Liver (tissue), 9 donors: ENCODE data around the gene NDUFA3. TPM values are rescaled to one million over a fixed set of nuclear protein-coding genes. Genes with fewer than 3 reads are reported as not detected.

ENCODE experiments used
- DNase-seq: peaks from one replicate; pipeline ENCODE4 v3.0.0-alpha.2; 2017; ENCODE audit warnings: low spot score
- H3K27ac ChIP-seq, 2 donors: one replicate each; pipeline ENCODE4 v1.7.0; 2013; ENCODE audit warnings: inconsistent platforms in 2 of 2, low read length in 2 of 2, control low read depth in 1 of 2, low read depth in 1 of 2, mild to moderate bottlenecking in 1 of 2
- H3K27me3 ChIP-seq, 4 donors: one replicate each; pipeline versions ENCODE4 v1.6.1 to v1.7.0; 2013; ENCODE audit warnings: low read length in 3 of 4, inconsistent platforms in 1 of 4, mild to moderate bottlenecking in 1 of 4, moderate library complexity in 1 of 4; ENCODE audit not compliant: control insufficient read depth in 4 of 4, insufficient read depth in 4 of 4
- H3K36me3 ChIP-seq, 4 donors: one replicate each; pipeline versions ENCODE4 v1.6.1 to v1.7.0; 2013; ENCODE audit warnings: low read length in 3 of 4, mild to moderate bottlenecking in 3 of 4, low read depth in 1 of 4, moderate library complexity in 1 of 4; ENCODE audit not compliant: control insufficient read depth in 4 of 4, insufficient read depth in 3 of 4
- H3K4me1 ChIP-seq, 4 donors: one replicate each; pipeline versions ENCODE4 v1.6.1 to v1.7.0; 2013; ENCODE audit warnings: low read length in 3 of 4, mild to moderate bottlenecking in 3 of 4, moderate library complexity in 1 of 4; ENCODE audit not compliant: control insufficient read depth in 4 of 4, insufficient read depth in 4 of 4
- H3K4me3 ChIP-seq, 3 donors: one replicate each; pipeline versions ENCODE4 v1.6.1 to v1.7.0; 2013; ENCODE audit warnings: low read length in 3 of 3, control low read depth in 1 of 3, low read depth in 1 of 3, mild to moderate bottlenecking in 1 of 3
- H3K9ac ChIP-seq, 2 donors: one replicate each; pipeline ENCODE4 v1.7.0; 2013; ENCODE audit warnings: low read length in 2 of 2, mild to moderate bottlenecking in 2 of 2, moderate library complexity in 2 of 2, control low read depth in 1 of 2, low read depth in 1 of 2
- H3K9me3 ChIP-seq, 4 donors: one replicate each; pipeline versions ENCODE4 v1.6.1 to v1.7.0; 2013; ENCODE audit warnings: low read length in 3 of 4; ENCODE audit not compliant: control insufficient read depth in 4 of 4
- FOXA2 ChIP-seq: IDR thresholded peaks from 2 replicates; pipeline ENCODE4 v1.6.1; 2016; ENCODE audit warnings: antibody characterized with exemption
- GABPA ChIP-seq, 2 donors: IDR thresholded peaks in 1 of 2; conservative IDR thresholded peaks in 1 of 2; 2 replicates each; pipeline ENCODE4 v1.6.1; 2016; ENCODE audit warnings: antibody characterized with exemption in 2 of 2, mild to moderate bottlenecking in 1 of 2, moderate library complexity in 1 of 2
- JUND ChIP-seq, 2 donors: IDR thresholded peaks; 2 replicates each; pipeline ENCODE4 v1.6.1; 2016; ENCODE audit warnings: antibody characterized with exemption in 2 of 2
- MAX ChIP-seq: IDR thresholded peaks from 2 replicates; pipeline ENCODE4 v1.6.1; 2016; ENCODE audit warnings: antibody characterized with exemption
- NR2F2 ChIP-seq: IDR thresholded peaks from 2 replicates; pipeline ENCODE4 v1.6.1; 2016; ENCODE audit warnings: antibody characterized with exemption
- RAD21 ChIP-seq, 2 donors: IDR thresholded peaks; 2 replicates each; pipeline ENCODE4 v1.6.1; 2016; ENCODE audit warnings: antibody characterized with exemption in 2 of 2, mild to moderate bottlenecking in 2 of 2
- TAF1 ChIP-seq: conservative IDR thresholded peaks from 2 replicates; pipeline ENCODE4 v1.6.1; 2016; ENCODE audit warnings: antibody characterized with exemption, mild to moderate bottlenecking
- WGBS: extraction: QIAGEN DNeasy Blood & Tissue Kit; methylation state at CpG from one replicate; pipeline ENCODE4 v1.1.7; 2013; 5-methylcytosine and 5-hydroxymethylcytosine counted together
- polyA plus RNA-seq, 2 donors: library from polyadenylated mRNA; stranded (reverse) in 1 of 2; unstranded in 1 of 2; fragments of 200-250 nt in 1 of 2; fragments of >200 nt in 1 of 2; fragmentation: Nextera tagmentation in 1 of 2; extraction: Ambion mirVana in 1 of 2; gene quantifications; one replicate each; pipeline versions ENCODE4 v1.2.1 to v1.2.3, GENCODE V29; 2013 to 2015
- total RNA-seq, 2 donors: library from RNA; depleted of rRNA; stranded (reverse); fragments of >200 nt; gene quantifications; one replicate each; pipeline ENCODE4 v1.2.3, GENCODE V29; 2014
- TF ChIP-seq, protein P1 (sequence below): IDR thresholded peaks from 2 replicates; pipeline ENCODE4 v1.6.1; 2016; ENCODE audit warnings: antibody characterized with exemption, mild to moderate bottlenecking
- TF ChIP-seq, protein P2 (sequence below): fragments of 150-350 bp; IDR thresholded peaks from 2 replicates; pipeline ENCODE4 v1.5.1; 2017; ENCODE audit warnings: improper control_type of control experiment, low read depth, low read length; ENCODE audit not compliant: missing input control
- donor health status: healthy.
- donor health status: healthy.
- donor health status: healthy.
- donor health status: healthy.
- donor health status: healthy.

Gene NDUFA3
- total and polyA plus RNA-seq, 4 donors, result 5.9 to 343 (median 68.5) TPM

DNA sequence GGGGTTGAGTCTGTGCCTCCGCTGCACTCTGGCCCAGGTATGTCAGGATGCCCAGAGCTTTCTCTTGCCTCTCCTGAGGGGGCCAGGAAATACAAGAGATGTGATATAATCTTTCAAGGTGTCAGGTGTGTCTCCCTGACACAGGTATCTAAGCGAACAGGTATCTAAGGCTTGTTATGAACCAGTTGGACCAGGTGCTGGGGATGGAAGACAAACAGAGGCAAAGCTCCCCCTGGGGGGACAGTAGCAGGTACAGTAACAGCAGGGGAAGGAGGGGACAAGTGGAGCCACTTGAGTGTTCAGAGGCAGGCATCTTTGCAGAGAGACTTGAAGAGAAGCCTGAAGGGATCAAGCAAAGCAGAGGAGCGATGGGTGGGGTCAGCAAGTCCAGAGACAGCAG, 54.3 kb downstream of the NDUFA3 start:
- peaks cover 1 to 29% (median 24%) of the 10 kb centered on the region in 4 donors for H3K4me1 ChIP-seq
- H3K27ac ChIP-seq, result no peak overlapping the region
- 97% methylated on average over 3 of the region's 3 CpGs for WGBS
- no peak for DNase-seq
- TF ChIP-seq MAX (no peak), JUND (IDR thresholded peaks at IDR 0.05) (no peak), GABPA (IDR thresholded peaks at IDR 0.05 in 1 of 2, conservative IDR thresholded peaks at IDR 0.05 in 1 of 2) (no peak), NR2F2 (no peak), FOXA2 (no peak), TAF1 (no peak), RAD21 (IDR thresholded peaks at IDR 0.05) (no peak)
- TF ChIP-seq, protein P1, sequence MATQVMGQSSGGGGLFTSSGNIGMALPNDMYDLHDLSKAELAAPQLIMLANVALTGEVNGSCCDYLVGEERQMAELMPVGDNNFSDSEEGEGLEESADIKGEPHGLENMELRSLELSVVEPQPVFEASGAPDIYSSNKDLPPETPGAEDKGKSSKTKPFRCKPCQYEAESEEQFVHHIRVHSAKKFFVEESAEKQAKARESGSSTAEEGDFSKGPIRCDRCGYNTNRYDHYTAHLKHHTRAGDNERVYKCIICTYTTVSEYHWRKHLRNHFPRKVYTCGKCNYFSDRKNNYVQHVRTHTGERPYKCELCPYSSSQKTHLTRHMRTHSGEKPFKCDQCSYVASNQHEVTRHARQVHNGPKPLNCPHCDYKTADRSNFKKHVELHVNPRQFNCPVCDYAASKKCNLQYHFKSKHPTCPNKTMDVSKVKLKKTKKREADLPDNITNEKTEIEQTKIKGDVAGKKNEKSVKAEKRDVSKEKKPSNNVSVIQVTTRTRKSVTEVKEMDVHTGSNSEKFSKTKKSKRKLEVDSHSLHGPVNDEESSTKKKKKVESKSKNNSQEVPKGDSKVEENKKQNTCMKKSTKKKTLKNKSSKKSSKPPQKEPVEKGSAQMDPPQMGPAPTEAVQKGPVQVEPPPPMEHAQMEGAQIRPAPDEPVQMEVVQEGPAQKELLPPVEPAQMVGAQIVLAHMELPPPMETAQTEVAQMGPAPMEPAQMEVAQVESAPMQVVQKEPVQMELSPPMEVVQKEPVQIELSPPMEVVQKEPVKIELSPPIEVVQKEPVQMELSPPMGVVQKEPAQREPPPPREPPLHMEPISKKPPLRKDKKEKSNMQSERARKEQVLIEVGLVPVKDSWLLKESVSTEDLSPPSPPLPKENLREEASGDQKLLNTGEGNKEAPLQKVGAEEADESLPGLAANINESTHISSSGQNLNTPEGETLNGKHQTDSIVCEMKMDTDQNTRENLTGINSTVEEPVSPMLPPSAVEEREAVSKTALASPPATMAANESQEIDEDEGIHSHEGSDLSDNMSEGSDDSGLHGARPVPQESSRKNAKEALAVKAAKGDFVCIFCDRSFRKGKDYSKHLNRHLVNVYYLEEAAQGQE, result no peak
- TF ChIP-seq, protein P2, sequence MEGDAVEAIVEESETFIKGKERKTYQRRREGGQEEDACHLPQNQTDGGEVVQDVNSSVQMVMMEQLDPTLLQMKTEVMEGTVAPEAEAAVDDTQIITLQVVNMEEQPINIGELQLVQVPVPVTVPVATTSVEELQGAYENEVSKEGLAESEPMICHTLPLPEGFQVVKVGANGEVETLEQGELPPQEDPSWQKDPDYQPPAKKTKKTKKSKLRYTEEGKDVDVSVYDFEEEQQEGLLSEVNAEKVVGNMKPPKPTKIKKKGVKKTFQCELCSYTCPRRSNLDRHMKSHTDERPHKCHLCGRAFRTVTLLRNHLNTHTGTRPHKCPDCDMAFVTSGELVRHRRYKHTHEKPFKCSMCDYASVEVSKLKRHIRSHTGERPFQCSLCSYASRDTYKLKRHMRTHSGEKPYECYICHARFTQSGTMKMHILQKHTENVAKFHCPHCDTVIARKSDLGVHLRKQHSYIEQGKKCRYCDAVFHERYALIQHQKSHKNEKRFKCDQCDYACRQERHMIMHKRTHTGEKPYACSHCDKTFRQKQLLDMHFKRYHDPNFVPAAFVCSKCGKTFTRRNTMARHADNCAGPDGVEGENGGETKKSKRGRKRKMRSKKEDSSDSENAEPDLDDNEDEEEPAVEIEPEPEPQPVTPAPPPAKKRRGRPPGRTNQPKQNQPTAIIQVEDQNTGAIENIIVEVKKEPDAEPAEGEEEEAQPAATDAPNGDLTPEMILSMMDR, result no peak
- H3K27me3 ChIP-seq, result no peaks in the 10 kb centered on the region
- H3K36me3 ChIP-seq, result peaks cover 34 to 57% (median 39%) of the 10 kb centered on the region in 4 donors
- H3K9me3 ChIP-seq, result no peaks in the 10 kb centered on the region
- H3K4me3 ChIP-seq, result no peak overlapping the region
- H3K9ac ChIP-seq, result no peak overlapping the region

Other genes with a start within 250 kb of the NDUFA3 start
- gene MYADM, start 235.0 kb upstream of the NDUFA3 start, total RNA-seq, result 1 to 10 TPM; 2.6 to 4.4 TPM
- gene MYADM, start 235.0 kb upstream of the NDUFA3 start, polyA plus RNA-seq, result 10 to 100 TPM in 1 of 2 donors, 1 to 10 TPM in 1; 8.8 to 28.0 TPM
- gene PRKCG, start 220.7 kb upstream of the NDUFA3 start, total RNA-seq, result under 1 TPM in 1 of 2 donors, not detected in 1; 0.09 TPM
- not detected for gene PRKCG, start 220.7 kb upstream of the NDUFA3 start, polyA plus RNA-seq
- not detected for gene CACNG7, start 193.6 kb upstream of the NDUFA3 start, total RNA-seq
- not detected for gene CACNG7, start 193.6 kb upstream of the NDUFA3 start, polyA plus RNA-seq
- not detected for gene CACNG8, start 139.9 kb upstream of the NDUFA3 start, total RNA-seq
- under 1 TPM in 1 of 2 donors, not detected in 1; under 0.01 TPM for gene CACNG8, start 139.9 kb upstream of the NDUFA3 start, polyA plus RNA-seq
- not detected for gene CACNG6, start 111.2 kb upstream of the NDUFA3 start, total RNA-seq
- gene CACNG6, start 111.2 kb upstream of the NDUFA3 start, polyA plus RNA-seq, result not detected
- gene VSTM1, start 39.0 kb upstream of the NDUFA3 start, total RNA-seq, result 1 to 10 TPM in 1 of 2 donors, not detected in 1; 1.3 TPM
- gene VSTM1, start 39.0 kb upstream of the NDUFA3 start, polyA plus RNA-seq, result under 1 TPM in 1 of 2 donors, not detected in 1; 0.07 TPM
- not detected for gene TARM1, start 21.5 kb upstream of the NDUFA3 start, total RNA-seq
- gene TARM1, start 21.5 kb upstream of the NDUFA3 start, polyA plus RNA-seq, result not detected
- gene OSCAR, start 2.1 kb upstream of the NDUFA3 start, total RNA-seq, result 1 to 10 TPM in 1 of 2 donors, under 1 TPM in 1; 0.65 to 1.0 TPM
- 1 to 10 TPM in 1 of 2 donors, under 1 TPM in 1; 0.60 to 2.0 TPM for gene OSCAR, start 2.1 kb upstream of the NDUFA3 start, polyA plus RNA-seq
- 1 to 10 TPM; 2.4 to 4.9 TPM for gene TFPT, start 12.8 kb downstream of the NDUFA3 start, total RNA-seq
- 1 to 10 TPM; 3.5 to 5.6 TPM for gene TFPT, start 12.8 kb downstream of the NDUFA3 start, polyA plus RNA-seq
- gene PRPF31, start 12.9 kb downstream of the NDUFA3 start, total RNA-seq, result 10 to 100 TPM; 23.8 to 33.0 TPM
- gene PRPF31, start 12.9 kb downstream of the NDUFA3 start, polyA plus RNA-seq, result 10 to 100 TPM; 25.8 to 31.7 TPM
- gene CNOT3, start 34.9 kb downstream of the NDUFA3 start, total RNA-seq, result 10 to 100 TPM in 1 of 2 donors, 1 to 10 TPM in 1; 6.3 to 13.0 TPM
- 10 to 100 TPM in 1 of 2 donors, 1 to 10 TPM in 1; 3.7 to 11.9 TPM for gene CNOT3, start 34.9 kb downstream of the NDUFA3 start, polyA plus RNA-seq
- gene LENG1, start 56.9 kb downstream of the NDUFA3 start, total RNA-seq, result 1 to 10 TPM; 2.6 to 3.0 TPM
- 1 to 10 TPM; 2.8 to 4.4 TPM for gene LENG1, start 56.9 kb downstream of the NDUFA3 start, polyA plus RNA-seq
- gene TMC4, start 70.3 kb downstream of the NDUFA3 start, total RNA-seq, result 1 to 10 TPM in 1 of 2 donors, under 1 TPM in 1; 0.23 to 1.8 TPM
- 1 to 10 TPM in 1 of 2 donors, under 1 TPM in 1; 0.92 to 2.4 TPM for gene TMC4, start 70.3 kb downstream of the NDUFA3 start, polyA plus RNA-seq
- gene MBOAT7, start 86.7 kb downstream of the NDUFA3 start, total RNA-seq, result 10 to 100 TPM; 10.3 to 10.6 TPM
- gene MBOAT7, start 86.7 kb downstream of the NDUFA3 start, polyA plus RNA-seq, result 10 to 100 TPM; 19.3 to 31.5 TPM
- gene TSEN34, start 88.5 kb downstream of the NDUFA3 start, total RNA-seq, result 10 to 100 TPM; 21.8 to 37.9 TPM
- 10 to 100 TPM; 15.5 to 27.4 TPM for gene TSEN34, start 88.5 kb downstream of the NDUFA3 start, polyA plus RNA-seq
- gene RPS9, start 98.0 kb downstream of the NDUFA3 start, total RNA-seq, result 1,000 to 10,000 TPM in 1 of 2 donors, 100 to 1,000 TPM in 1; 745 to 1,462 TPM
- gene RPS9, start 98.0 kb downstream of the NDUFA3 start, polyA plus RNA-seq, result 1,000 to 10,000 TPM in 1 of 2 donors, 100 to 1,000 TPM in 1; 290 to 1,080 TPM
- gene LILRB3, start 120.2 kb downstream of the NDUFA3 start, total RNA-seq, result 10 to 100 TPM in 1 of 2 donors, 1 to 10 TPM in 1; 2.5 to 10.5 TPM
- 1 to 10 TPM; 2.2 to 4.2 TPM for gene LILRB3, start 120.2 kb downstream of the NDUFA3 start, polyA plus RNA-seq
- gene LILRA6, start 139.9 kb downstream of the NDUFA3 start, total RNA-seq, result 1 to 10 TPM; 1.4 to 2.8 TPM
- gene LILRA6, start 139.9 kb downstream of the NDUFA3 start, polyA plus RNA-seq, result 1 to 10 TPM; 1.0 to 1.9 TPM
- 1 to 10 TPM; 5.4 to 7.1 TPM for gene LILRB5, start 154.4 kb downstream of the NDUFA3 start, total RNA-seq
- gene LILRB5, start 154.4 kb downstream of the NDUFA3 start, polyA plus RNA-seq, result 10 to 100 TPM in 1 of 2 donors, 1 to 10 TPM in 1; 5.1 to 10.8 TPM
- 1 to 10 TPM; 4.6 to 5.7 TPM for gene LILRB2, start 178.3 kb downstream of the NDUFA3 start, total RNA-seq
- 1 to 10 TPM; 2.2 to 6.1 TPM for gene LILRB2, start 178.3 kb downstream of the NDUFA3 start, polyA plus RNA-seq
- 1 to 10 TPM; 6.4 to 8.7 TPM for gene LILRA5, start 210.3 kb downstream of the NDUFA3 start, total RNA-seq
- 1 to 10 TPM in 1 of 2 donors, under 1 TPM in 1; 0.58 to 2.8 TPM for gene LILRA5, start 210.3 kb downstream of the NDUFA3 start, polyA plus RNA-seq
- gene LILRA4, start 236.3 kb downstream of the NDUFA3 start, total RNA-seq, result under 1 TPM; 0.08 to 0.23 TPM
- gene LILRA4, start 236.3 kb downstream of the NDUFA3 start, polyA plus RNA-seq, result under 1 TPM; 0.06 to 0.33 TPM